HepG2 (cell line): ENCODE data around the gene NT5DC4.

Source experiments
- CREBL2 ChIP-seq: sonication (generic); formaldehyde crosslinking; IDR thresholded peaks from 2 replicates; pipeline ENCODE4 v1.8.1; 2023; ENCODE audit warnings: missing genetic modification reagents, mild to moderate bottlenecking, borderline replicate concordance
- CTCF ChIP-seq: sonication (generic); formaldehyde crosslinking; IDR thresholded peaks from 2 replicates; pipeline ENCODE4 v1.5.0; 2020; ENCODE audit warnings: mild to moderate bottlenecking, missing genetic modification reagents, moderate library complexity
- EHMT2 ChIP-seq: fragments of 200-600 bp; sonication (generic); IDR thresholded peaks from 2 replicates; pipeline ENCODE4 v1.7.0; 2017; ENCODE audit warnings: antibody characterized with exemption, low read depth, low read length, borderline replicate concordance
- HDAC6 ChIP-seq: fragments of 200-600 bp; sonication (generic); IDR thresholded peaks from 2 replicates; pipeline ENCODE4 v1.7.0; 2017; ENCODE audit warnings: mild to moderate bottlenecking, antibody characterized with exemption, low read length, low read depth
- YY1 ChIP-seq: IDR thresholded peaks from 2 replicates; pipeline ENCODE4 v1.6.1; 2011; ENCODE audit warnings: low read length, low read depth, moderate library complexity, mild to moderate bottlenecking; ENCODE audit not compliant: insufficient read depth, insufficient replicate concordance
- ZNF18 ChIP-seq: sonication (generic); formaldehyde crosslinking; IDR thresholded peaks from 2 replicates; pipeline ENCODE4 v1.8.0; 2022; ENCODE audit warnings: mild to moderate bottlenecking, missing genetic modification reagents; ENCODE audit not compliant: insufficient replicate concordance

- TF ChIP-seq CTCF (CRISPR knock-in tag): no peak
- TF ChIP-seq CREBL2 (CRISPR knock-in tag): no peak
- no peak for TF ChIP-seq HDAC6
- no peak for TF ChIP-seq EHMT2
- TF ChIP-seq YY1: no peak
- no peak for TF ChIP-seq ZNF18 (CRISPR knock-in tag)
These were observed 39.3 kb downstream of the NT5DC4 start for GRCh38 chr2:112760149-112760548.
